HFF-Myc (cell line): ENCODE measurements around the gene IFNL2.

Source experiments
- DNase-seq: peaks from one replicate; pipeline ENCODE4 v3.0.0-alpha.2; 2011; ENCODE audit warnings: low read depth; ENCODE audit errors: extremely low read depth
- H3K4me3 ChIP-seq: replicated peaks from 2 replicates; pipeline ENCODE4 v1.5.1; 2011; ENCODE audit warnings: low read depth, mild to moderate bottlenecking, control low read depth, low read length
- TF ChIP-seq, protein P1 (sequence below): IDR thresholded peaks from 2 replicates; pipeline ENCODE4 v1.5.1; 2012; ENCODE audit warnings: mild to moderate bottlenecking, low read depth, low read length, control low read depth; ENCODE audit errors: missing control alignments

IFNL2 gene

DNA sequence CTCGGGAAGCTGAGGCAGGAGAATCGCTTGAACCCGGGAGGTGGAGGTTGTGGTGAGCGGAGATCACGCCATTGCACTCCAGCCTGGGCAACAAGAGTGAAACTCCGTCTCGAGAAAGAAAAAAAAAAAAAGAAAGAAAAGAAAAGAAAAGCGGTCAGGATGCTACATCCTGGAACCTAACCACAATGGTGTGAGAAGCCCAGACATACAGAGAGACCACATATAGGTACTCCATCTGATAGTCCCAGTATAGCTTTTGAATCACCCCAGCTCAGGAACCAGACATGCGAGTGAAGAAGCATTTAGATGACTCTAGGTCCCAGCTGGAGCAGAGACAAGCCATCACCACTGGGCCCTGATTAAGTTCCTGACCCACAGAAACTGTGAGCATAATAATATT lies 31.2 kb downstream of the IFNL2 start:
- no peak overlapping the region for H3K4me3 ChIP-seq
- TF ChIP-seq, protein P1, sequence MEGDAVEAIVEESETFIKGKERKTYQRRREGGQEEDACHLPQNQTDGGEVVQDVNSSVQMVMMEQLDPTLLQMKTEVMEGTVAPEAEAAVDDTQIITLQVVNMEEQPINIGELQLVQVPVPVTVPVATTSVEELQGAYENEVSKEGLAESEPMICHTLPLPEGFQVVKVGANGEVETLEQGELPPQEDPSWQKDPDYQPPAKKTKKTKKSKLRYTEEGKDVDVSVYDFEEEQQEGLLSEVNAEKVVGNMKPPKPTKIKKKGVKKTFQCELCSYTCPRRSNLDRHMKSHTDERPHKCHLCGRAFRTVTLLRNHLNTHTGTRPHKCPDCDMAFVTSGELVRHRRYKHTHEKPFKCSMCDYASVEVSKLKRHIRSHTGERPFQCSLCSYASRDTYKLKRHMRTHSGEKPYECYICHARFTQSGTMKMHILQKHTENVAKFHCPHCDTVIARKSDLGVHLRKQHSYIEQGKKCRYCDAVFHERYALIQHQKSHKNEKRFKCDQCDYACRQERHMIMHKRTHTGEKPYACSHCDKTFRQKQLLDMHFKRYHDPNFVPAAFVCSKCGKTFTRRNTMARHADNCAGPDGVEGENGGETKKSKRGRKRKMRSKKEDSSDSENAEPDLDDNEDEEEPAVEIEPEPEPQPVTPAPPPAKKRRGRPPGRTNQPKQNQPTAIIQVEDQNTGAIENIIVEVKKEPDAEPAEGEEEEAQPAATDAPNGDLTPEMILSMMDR: no peak
- no peak for DNase-seq

- H3K4me3 ChIP-seq: no peak overlapping the region
- DNase-seq: no peak
- TF ChIP-seq, protein P1: no peak
These were observed 31.6 kb downstream of the IFNL2 start for GRCh38 chr19:39299832-39300231.

- no peak for DNase-seq
- TF ChIP-seq, protein P1: no peak
- no peak overlapping the region for H3K4me3 ChIP-seq
These were observed 32.8 kb downstream of the IFNL2 start for GRCh38 chr19:39301021-39301420.

GRCh38 chr19:39301562-39301961 lies 33.4 kb downstream of the IFNL2 start:
- H3K4me3 ChIP-seq: no peak overlapping the region
- TF ChIP-seq, protein P1: no peak
- no peak for DNase-seq

DNA sequence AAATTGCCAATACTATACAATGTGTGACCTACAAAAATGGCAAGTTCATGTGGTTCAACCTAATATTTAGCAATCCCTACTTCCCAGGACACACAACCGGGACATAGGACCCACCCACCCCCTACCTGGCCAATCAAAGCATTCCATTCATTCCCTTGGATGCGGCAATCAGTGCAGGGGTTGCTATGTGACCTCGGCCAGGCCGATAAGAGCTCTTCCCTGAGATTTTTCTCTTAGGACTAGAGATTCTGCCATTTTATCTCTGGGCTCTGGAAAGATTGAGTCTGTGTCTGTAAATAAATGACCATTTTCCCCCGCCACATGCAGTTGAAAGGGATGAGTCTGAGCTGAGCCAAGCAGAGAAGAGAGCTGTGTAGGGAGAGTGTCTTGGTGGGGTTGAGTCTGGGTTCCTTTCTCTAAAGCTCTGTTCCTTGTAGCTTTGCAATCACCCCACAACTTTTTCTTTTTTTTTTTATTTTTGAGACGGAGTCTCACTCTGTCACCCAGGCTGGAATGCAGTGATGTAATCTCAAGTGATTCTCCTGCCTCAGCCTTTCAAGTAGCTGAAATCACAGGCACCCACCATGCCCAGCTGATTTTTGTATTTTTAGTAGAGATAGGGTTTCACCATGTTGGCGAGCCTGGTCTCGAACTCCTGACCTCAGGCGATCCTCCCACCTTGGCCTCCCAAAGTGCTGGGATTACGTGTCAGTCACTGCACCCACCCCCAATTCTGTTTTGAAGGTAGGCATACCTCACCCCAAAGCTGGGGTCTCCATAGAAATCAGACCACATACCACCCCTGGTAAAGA lies 35.4 kb downstream of the IFNL2 start:
- TF ChIP-seq, protein P1: no peak
- DNase-seq: no peak
- H3K4me3 ChIP-seq: no peak overlapping the region

GRCh38 chr19:39304185-39304513 lies 36.0 kb downstream of the IFNL2 start:
- DNase-seq: no peak
- no peak overlapping the region for H3K4me3 ChIP-seq
- TF ChIP-seq, protein P1: no peak
